Choroid plexus epithelial cell (primary cell): Measurements from ENCODE around the gene VSNL1.

ENCODE experiments used
- DNase-seq: peaks from one replicate; pipeline ENCODE4 v3.0.0-alpha.2; 2010; ENCODE audit warnings: low read depth
- H3K4me3 ChIP-seq: 2 replicates; pipeline ENCODE4 v1.5.1; 2011; ENCODE audit warnings: low read depth, mild to moderate bottlenecking, control low read depth, low read length, moderate library complexity
- CTCF ChIP-seq: conservative IDR thresholded peaks from 2 replicates; pipeline ENCODE4 v1.5.1; 2011; ENCODE audit warnings: low read depth, mild to moderate bottlenecking, control low read depth, inconsistent platforms, low read length, moderate library complexity

VSNL1 gene

GRCh38 chr2:17649026-17649425 lies 108.5 kb downstream of the VSNL1 start:
- DNase-seq, result no peak
- no peak overlapping the region for H3K4me3 ChIP-seq
- TF ChIP-seq CTCF, result no peak

- no peak overlapping the region for H3K4me3 ChIP-seq
- no peak for TF ChIP-seq CTCF
- no peak for DNase-seq
These were observed 112.3 kb downstream of the VSNL1 start for GRCh38 chr2:17652681-17653394.

GRCh38 chr2:17657759-17658158 lies 117.3 kb downstream of the VSNL1 start:
- no peak for TF ChIP-seq CTCF
- no peak overlapping the region for H3K4me3 ChIP-seq
- DNase-seq, result no peak

- no peak for TF ChIP-seq CTCF
- H3K4me3 ChIP-seq, result no peak overlapping the region
- peak; percentile 51 for DNase-seq
These were observed 117.9 kb downstream of the VSNL1 start for GRCh38 chr2:17658251-17658843.

- no peak for DNase-seq
- no peak for TF ChIP-seq CTCF
- H3K4me3 ChIP-seq, result no peak overlapping the region
These were observed 119.7 kb downstream of the VSNL1 start for GRCh38 chr2:17660219-17660618.

- no peak overlapping the region for H3K4me3 ChIP-seq
- no peak for TF ChIP-seq CTCF
- DNase-seq, result no peak
These were observed 121.0 kb downstream of the VSNL1 start for GRCh38 chr2:17661460-17661859.

- no peak for DNase-seq
- no peak overlapping the region for H3K4me3 ChIP-seq
- TF ChIP-seq CTCF, result no peak
These were observed 122.2 kb downstream of the VSNL1 start for GRCh38 chr2:17662723-17663122.
